GM18870 (cell line): Measurements from ENCODE around the gene NIPAL3.
"Not testable (repeated sequence)": the region's sequence is repeated elsewhere in the genome, so short reads cannot be mapped to it uniquely, and the experiment has no call there.

Source experiments
- ATAC-seq: cut with Tn5 transposase; IDR thresholded peaks from one replicate; pipeline ENCODE4 v1.9.1; 2021; ENCODE audit warnings: moderate library complexity; ENCODE audit not compliant: unreplicated experiment

NIPAL3 gene

GRCh38 chr1:24514946-24515345 lies 99.3 kb downstream of the NIPAL3 start:
- ATAC-seq: no peak

GRCh38 chr1:24515671-24516209 lies 100.1 kb downstream of the NIPAL3 start:
- ATAC-seq: not testable (repeated sequence)

GRCh38 chr1:24516506-24516905 lies 100.9 kb downstream of the NIPAL3 start:
- ATAC-seq: no peak

- no peak for ATAC-seq
These were observed 102.3 kb downstream of the NIPAL3 start for GRCh38 chr1:24517898-24518297.

- not testable (repeated sequence) for ATAC-seq
These were observed 104.7 kb downstream of the NIPAL3 start for GRCh38 chr1:24520282-24520681.
